ENCODE results near the gene WDR70. TPM values are rescaled to one million over a fixed set of nuclear protein-coding genes. Genes with fewer than 3 reads are reported as not detected.

The WDR70 gene
- total and polyA plus RNA-seq, 10 of the 15 experiments (the other 5 are each of a cell fraction or from before 2014, with no cell fraction given) = 10.9 to 33.6 (median 29.1) TPM

DNA sequence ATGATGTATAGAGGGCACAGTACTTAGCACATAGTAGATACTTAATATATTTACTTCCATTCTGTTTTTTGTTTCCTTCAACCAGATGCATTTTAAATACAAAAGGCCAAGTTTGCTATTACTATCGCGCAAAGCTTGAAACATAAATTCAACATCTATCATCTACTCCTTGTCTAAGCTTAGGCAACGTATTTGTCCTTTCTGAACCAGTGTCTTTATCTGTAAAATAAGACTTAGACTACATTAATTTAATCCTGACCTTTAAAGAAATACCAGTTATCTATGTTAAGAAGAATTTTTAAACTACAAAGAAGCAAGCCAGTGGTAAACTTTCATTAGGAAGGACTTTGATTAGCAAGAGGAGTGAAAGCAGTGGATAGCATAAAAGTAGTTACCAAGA lies 173.0 kb downstream of the WDR70 start:
- no peak for ATAC-seq
- 93% methylated on average over 3 of the region's 3 CpGs for WGBS (ENCODE audit: insufficient coverage, insufficient replicate concordance, low lambda C conversion rate, missing lambda C conversion rate)
- H3K27ac ChIP-seq (ENCODE audit: control insufficient read depth, insufficient read depth) = no peak overlapping the region
- H2AFZ ChIP-seq (ENCODE audit: control insufficient read depth, low read depth, low read length) = no peak overlapping the region
- intact Hi-C loops (cut with micrococcal nuclease; ENCODE audit: unreplicated experiment) = no loop called here
- in situ Hi-C loops (cut with MboI) = no loop called here
- H4K20me1 ChIP-seq (ENCODE audit: control insufficient read depth, insufficient read depth) = no peaks in the 10 kb centered on the region
- CTCF ChIA-PET = interaction anchor here (1.3 kb wide), 1 partner anchor 9 kb away, joined by 6 read pairs; no protein-coding TSS in a partner anchor
- H3K36me3 ChIP-seq (ENCODE audit: control insufficient read depth in 2 of 2, insufficient read depth in 2 of 2, low read length in 1 of 2) = no peaks in the 10 kb centered on the region
- peaks cover 2% of the 10 kb centered on the region; the same call in 1 of the 3 replicates for H3K9me3 ChIP-seq (replicated peaks; ENCODE audit: control insufficient read depth, insufficient read depth, low read length)
- POLR2A ChIA-PET = no interaction called here
- SMC1A ChIA-PET (ENCODE audit: uncharacterized antibody, unreplicated experiment) = interaction anchor here (1.0 to 1.1 kb wide), 2 partner anchors 26 to 139 kb away, joined by 3 read pairs; no protein-coding TSS in a partner anchor
- no peaks in the 10 kb centered on the region for H3K27me3 ChIP-seq (replicated peaks in 1 of 2; ENCODE audit: control insufficient read depth in 2 of 2, insufficient read depth in 2 of 2, low read length in 1 of 2)
- no peaks in the 10 kb centered on the region for H3K79me2 ChIP-seq (ENCODE audit: control insufficient read depth, insufficient read depth, low read length)
- no peak for DNase-seq (ENCODE audit: low read depth, low spot score)
- BruUV-seq (replicated peaks) = no TSS peak
- H3K9ac ChIP-seq (ENCODE audit: control insufficient read depth, insufficient read depth, low read length) = no peak overlapping the region
- no peaks in the 10 kb centered on the region for H3K4me1 ChIP-seq (ENCODE audit: control insufficient read depth, insufficient read depth, low read length)
- H3K4me2 ChIP-seq (ENCODE audit: control insufficient read depth, insufficient read depth) = no peak overlapping the region
- FAIRE-seq = no peak
- RAD21 ChIA-PET (ENCODE audit: unreplicated experiment) = interaction anchor here (1.0 kb wide), 1 partner anchor 139 kb away, joined by 3 read pairs; no protein-coding TSS in a partner anchor
- no peak overlapping the region for H3K4me3 ChIP-seq
- TF ChIP-seq HCFC1 (IDR thresholded peaks at IDR 0.05; ENCODE audit: low read length) = no peak
- TF ChIP-seq, protein P1, sequence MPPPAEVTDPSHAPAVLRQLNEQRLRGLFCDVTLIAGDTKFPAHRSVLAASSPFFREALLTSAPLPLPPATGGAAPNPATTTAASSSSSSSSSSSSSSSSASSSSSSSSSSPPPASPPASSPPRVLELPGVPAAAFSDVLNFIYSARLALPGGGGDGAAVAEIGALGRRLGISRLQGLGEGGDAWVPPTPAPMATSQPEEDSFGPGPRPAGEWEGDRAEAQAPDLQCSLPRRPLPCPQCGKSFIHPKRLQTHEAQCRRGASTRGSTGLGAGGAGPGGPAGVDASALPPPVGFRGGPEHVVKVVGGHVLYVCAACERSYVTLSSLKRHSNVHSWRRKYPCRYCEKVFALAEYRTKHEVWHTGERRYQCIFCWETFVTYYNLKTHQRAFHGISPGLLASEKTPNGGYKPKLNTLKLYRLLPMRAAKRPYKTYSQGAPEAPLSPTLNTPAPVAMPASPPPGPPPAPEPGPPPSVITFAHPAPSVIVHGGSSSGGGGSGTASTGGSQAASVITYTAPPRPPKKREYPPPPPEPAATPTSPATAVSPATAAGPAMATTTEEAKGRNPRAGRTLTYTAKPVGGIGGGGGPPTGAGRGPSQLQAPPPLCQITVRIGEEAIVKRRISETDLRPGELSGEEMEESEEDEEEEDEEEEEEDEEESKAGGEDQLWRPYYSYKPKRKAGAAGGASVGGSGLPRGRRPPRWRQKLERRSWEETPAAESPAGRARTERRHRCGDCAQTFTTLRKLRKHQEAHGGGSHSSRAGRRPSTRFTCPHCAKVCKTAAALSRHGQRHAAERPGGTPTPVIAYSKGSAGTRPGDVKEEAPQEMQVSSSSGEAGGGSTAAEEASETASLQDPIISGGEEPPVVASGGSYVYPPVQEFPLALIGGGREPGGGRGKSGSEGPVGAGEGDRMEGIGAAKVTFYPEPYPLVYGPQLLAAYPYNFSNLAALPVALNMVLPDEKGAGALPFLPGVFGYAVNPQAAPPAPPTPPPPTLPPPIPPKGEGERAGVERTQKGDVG (CRISPR knock-in tag; IDR thresholded peaks at IDR 0.05) = no peak
- no peak for TF ChIP-seq NFYB (IDR thresholded peaks at IDR 0.05; ENCODE audit: insufficient read depth, low read depth, low read length)
- no peak for TF ChIP-seq ZNF384 (IDR thresholded peaks at IDR 0.05; ENCODE audit: borderline replicate concordance, low read depth, low read length)
- TF ChIP-seq BCL11A (IDR thresholded peaks at IDR 0.05; ENCODE audit: low read depth, low read length) = no peak
- TF ChIP-seq SRF (IDR thresholded peaks at IDR 0.05; ENCODE audit: low read depth in 2 of 2, low read length in 2 of 2) = no peak
- no peak for TF ChIP-seq TBL1XR1 (IDR thresholded peaks at IDR 0.05; ENCODE audit: low read depth, low read length)
- no peak for TF ChIP-seq NFXL1 (IDR thresholded peaks at IDR 0.05; ENCODE audit: borderline replicate concordance)
- TF ChIP-seq, protein P2, sequence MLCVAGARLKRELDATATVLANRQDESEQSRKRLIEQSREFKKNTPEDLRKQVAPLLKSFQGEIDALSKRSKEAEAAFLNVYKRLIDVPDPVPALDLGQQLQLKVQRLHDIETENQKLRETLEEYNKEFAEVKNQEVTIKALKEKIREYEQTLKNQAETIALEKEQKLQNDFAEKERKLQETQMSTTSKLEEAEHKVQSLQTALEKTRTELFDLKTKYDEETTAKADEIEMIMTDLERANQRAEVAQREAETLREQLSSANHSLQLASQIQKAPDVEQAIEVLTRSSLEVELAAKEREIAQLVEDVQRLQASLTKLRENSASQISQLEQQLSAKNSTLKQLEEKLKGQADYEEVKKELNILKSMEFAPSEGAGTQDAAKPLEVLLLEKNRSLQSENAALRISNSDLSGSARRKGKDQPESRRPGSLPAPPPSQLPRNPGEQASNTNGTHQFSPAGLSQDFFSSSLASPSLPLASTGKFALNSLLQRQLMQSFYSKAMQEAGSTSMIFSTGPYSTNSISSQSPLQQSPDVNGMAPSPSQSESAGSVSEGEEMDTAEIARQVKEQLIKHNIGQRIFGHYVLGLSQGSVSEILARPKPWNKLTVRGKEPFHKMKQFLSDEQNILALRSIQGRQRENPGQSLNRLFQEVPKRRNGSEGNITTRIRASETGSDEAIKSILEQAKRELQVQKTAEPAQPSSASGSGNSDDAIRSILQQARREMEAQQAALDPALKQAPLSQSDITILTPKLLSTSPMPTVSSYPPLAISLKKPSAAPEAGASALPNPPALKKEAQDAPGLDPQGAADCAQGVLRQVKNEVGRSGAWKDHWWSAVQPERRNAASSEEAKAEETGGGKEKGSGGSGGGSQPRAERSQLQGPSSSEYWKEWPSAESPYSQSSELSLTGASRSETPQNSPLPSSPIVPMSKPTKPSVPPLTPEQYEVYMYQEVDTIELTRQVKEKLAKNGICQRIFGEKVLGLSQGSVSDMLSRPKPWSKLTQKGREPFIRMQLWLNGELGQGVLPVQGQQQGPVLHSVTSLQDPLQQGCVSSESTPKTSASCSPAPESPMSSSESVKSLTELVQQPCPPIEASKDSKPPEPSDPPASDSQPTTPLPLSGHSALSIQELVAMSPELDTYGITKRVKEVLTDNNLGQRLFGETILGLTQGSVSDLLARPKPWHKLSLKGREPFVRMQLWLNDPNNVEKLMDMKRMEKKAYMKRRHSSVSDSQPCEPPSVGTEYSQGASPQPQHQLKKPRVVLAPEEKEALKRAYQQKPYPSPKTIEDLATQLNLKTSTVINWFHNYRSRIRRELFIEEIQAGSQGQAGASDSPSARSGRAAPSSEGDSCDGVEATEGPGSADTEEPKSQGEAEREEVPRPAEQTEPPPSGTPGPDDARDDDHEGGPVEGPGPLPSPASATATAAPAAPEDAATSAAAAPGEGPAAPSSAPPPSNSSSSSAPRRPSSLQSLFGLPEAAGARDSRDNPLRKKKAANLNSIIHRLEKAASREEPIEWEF (IDR thresholded peaks at IDR 0.05; ENCODE audit: insufficient replicate concordance, low read depth, low read length) = no peak
- TF ChIP-seq, protein P3, sequence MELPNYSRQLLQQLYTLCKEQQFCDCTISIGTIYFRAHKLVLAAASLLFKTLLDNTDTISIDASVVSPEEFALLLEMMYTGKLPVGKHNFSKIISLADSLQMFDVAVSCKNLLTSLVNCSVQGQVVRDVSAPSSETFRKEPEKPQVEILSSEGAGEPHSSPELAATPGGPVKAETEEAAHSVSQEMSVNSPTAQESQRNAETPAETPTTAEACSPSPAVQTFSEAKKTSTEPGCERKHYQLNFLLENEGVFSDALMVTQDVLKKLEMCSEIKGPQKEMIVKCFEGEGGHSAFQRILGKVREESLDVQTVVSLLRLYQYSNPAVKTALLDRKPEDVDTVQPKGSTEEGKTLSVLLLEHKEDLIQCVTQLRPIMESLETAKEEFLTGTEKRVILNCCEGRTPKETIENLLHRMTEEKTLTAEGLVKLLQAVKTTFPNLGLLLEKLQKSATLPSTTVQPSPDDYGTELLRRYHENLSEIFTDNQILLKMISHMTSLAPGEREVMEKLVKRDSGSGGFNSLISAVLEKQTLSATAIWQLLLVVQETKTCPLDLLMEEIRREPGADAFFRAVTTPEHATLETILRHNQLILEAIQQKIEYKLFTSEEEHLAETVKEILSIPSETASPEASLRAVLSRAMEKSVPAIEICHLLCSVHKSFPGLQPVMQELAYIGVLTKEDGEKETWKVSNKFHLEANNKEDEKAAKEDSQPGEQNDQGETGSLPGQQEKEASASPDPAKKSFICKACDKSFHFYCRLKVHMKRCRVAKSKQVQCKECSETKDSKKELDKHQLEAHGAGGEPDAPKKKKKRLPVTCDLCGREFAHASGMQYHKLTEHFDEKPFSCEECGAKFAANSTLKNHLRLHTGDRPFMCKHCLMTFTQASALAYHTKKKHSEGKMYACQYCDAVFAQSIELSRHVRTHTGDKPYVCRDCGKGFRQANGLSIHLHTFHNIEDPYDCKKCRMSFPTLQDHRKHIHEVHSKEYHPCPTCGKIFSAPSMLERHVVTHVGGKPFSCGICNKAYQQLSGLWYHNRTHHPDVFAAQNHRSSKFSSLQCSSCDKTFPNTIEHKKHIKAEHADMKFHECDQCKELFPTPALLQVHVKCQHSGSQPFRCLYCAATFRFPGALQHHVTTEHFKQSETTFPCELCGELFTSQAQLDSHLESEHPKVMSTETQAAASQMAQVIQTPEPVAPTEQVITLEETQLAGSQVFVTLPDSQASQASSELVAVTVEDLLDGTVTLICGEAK (IDR thresholded peaks at IDR 0.05; ENCODE audit: borderline replicate concordance) = no peak
- TF ChIP-seq MYC (IDR thresholded peaks at IDR 0.05; ENCODE audit: insufficient read depth, insufficient read length, insufficient replicate concordance, low read length, severe bottlenecking) = no peak

All from GM12878 (cell line).